Fibroblast of lung (primary cell): ENCODE measurements around the gene PLEKHO2. TPM values are rescaled to one million over a fixed set of nuclear protein-coding genes. Genes with fewer than 3 reads are reported as not detected.

Experiments used
- DNase-seq, 2 donors: peaks; one replicate each; pipeline versions ENCODE4 v3.0.0 to v3.0.0-alpha.2; 2010; ENCODE audit warnings: low read depth in 2 of 2
- H2AFZ ChIP-seq: 2 replicates; pipeline ENCODE4 v1.5.1; 2012; ENCODE audit warnings: low read length, control low read depth, inconsistent platforms
- H3K27ac ChIP-seq: 2 replicates; pipeline ENCODE4 v1.5.1; 2011; ENCODE audit warnings: low read length, control low read depth; ENCODE audit not compliant: insufficient read depth
- H3K27me3 ChIP-seq: 2 replicates; pipeline ENCODE4 v1.5.1; 2011; ENCODE audit warnings: mild to moderate bottlenecking, low read length; ENCODE audit not compliant: control insufficient read depth, insufficient read depth
- H3K36me3 ChIP-seq: 2 replicates; pipeline ENCODE4 v1.5.1; 2011; ENCODE audit warnings: low read length; ENCODE audit not compliant: control insufficient read depth, insufficient read depth
- H3K4me1 ChIP-seq: 2 replicates; pipeline ENCODE4 v1.5.1; 2011; ENCODE audit warnings: low read length; ENCODE audit not compliant: control insufficient read depth, insufficient read depth; ENCODE audit errors: extremely low read depth
- H3K4me2 ChIP-seq: 2 replicates; pipeline ENCODE4 v1.5.1; 2011; ENCODE audit warnings: low read length, control low read depth; ENCODE audit not compliant: insufficient read depth; ENCODE audit errors: extremely low read depth
- H3K4me3 ChIP-seq, 4 experiments: fragments of 200-600 bp in 1 of 4; sonication (generic) in 1 of 4; replicated peaks in 1 of 4; 2 replicates each; pipeline ENCODE4 v1.5.1; 2011 to 2016; ENCODE audit warnings: low read length in 4 of 4, low read depth in 3 of 4, mild to moderate bottlenecking in 3 of 4, control low read depth in 2 of 4, inconsistent platforms in 1 of 4, mixed read lengths in 1 of 4; ENCODE audit not compliant: insufficient read depth in 1 of 4; ENCODE audit errors: control extremely low read depth in 1 of 4
- H3K79me2 ChIP-seq: 2 replicates; pipeline ENCODE4 v1.5.1; 2012; ENCODE audit warnings: mild to moderate bottlenecking, low read length, inconsistent platforms; ENCODE audit not compliant: control insufficient read depth, insufficient read depth
- H3K9ac ChIP-seq: 2 replicates; pipeline ENCODE4 v1.5.1; 2011; ENCODE audit warnings: mild to moderate bottlenecking, low read length, control low read depth; ENCODE audit not compliant: insufficient read depth
- H3K9me3 ChIP-seq: 2 replicates; pipeline ENCODE4 v1.5.1; 2012; ENCODE audit warnings: low read depth, low read length; ENCODE audit not compliant: control insufficient read depth, insufficient read depth
- H4K20me1 ChIP-seq: 2 replicates; pipeline ENCODE4 v1.5.1; 2011; ENCODE audit warnings: low read length; ENCODE audit not compliant: control insufficient read depth, insufficient read depth; ENCODE audit errors: extremely low read depth
- EZH2 ChIP-seq: IDR thresholded peaks from 2 replicates; pipeline ENCODE4 v1.5.1; 2012; ENCODE audit warnings: low read length, control low read depth, mild to moderate bottlenecking; ENCODE audit errors: missing control alignments
- polyA plus RNA-seq, 2 donors: library from polyadenylated mRNA; depleted of rRNA in 1 of 2; stranded (reverse) in 1 of 2; unstranded in 1 of 2; fragments of >200 nt; gene quantifications; 2 replicates each; pipeline ENCODE4 v1.2.1, GENCODE V29; 2011 to 2012; ENCODE audit warnings: missing spikeins in 1 of 2
- total RNA-seq: library from RNA; depleted of rRNA; stranded (reverse); fragments of >200 nt; gene quantifications from 2 replicates; pipeline ENCODE4 v1.2.1, GENCODE V29; 2014
- TF ChIP-seq, protein P1 (sequence below), 2 donors: IDR thresholded peaks in 1 of 2; conservative IDR thresholded peaks in 1 of 2; 1 replicate in 1 of 2; 2 replicates in 1 of 2; pipeline ENCODE4 v1.5.1; 2011 to 2012; ENCODE audit warnings: low read length in 2 of 2, control low read depth in 1 of 2, inconsistent platforms in 1 of 2, low read depth in 1 of 2, mild to moderate bottlenecking in 1 of 2

The PLEKHO2 gene
- total and polyA plus RNA-seq, 2 donors (not counting 1 experiment from before 2014, with no cell fraction given), result 78.6 to 163 TPM

GRCh38 chr15:64854041-64854440, 12.3 kb downstream of the PLEKHO2 start:
- Histone ChIP-seq H3K4me2 (no peak overlapping the region), H2AFZ (no peak overlapping the region), H3K9ac (no peak overlapping the region), H3K9me3 (no peaks in the 10 kb centered on the region), H4K20me1 (no peaks in the 10 kb centered on the region), H3K27me3 (no peaks in the 10 kb centered on the region), H3K27ac (peak overlapping the region; percentile 43), H3K79me2 (peaks cover 59% of the 10 kb centered on the region), H3K4me1 (peaks cover 69% of the 10 kb centered on the region), H3K36me3 (peaks cover 29% of the 10 kb centered on the region), H3K4me3 (no peak overlapping the region)
- peak; percentile 50 to 53 for DNase-seq
- no peak for TF ChIP-seq EZH2
- TF ChIP-seq, protein P1, sequence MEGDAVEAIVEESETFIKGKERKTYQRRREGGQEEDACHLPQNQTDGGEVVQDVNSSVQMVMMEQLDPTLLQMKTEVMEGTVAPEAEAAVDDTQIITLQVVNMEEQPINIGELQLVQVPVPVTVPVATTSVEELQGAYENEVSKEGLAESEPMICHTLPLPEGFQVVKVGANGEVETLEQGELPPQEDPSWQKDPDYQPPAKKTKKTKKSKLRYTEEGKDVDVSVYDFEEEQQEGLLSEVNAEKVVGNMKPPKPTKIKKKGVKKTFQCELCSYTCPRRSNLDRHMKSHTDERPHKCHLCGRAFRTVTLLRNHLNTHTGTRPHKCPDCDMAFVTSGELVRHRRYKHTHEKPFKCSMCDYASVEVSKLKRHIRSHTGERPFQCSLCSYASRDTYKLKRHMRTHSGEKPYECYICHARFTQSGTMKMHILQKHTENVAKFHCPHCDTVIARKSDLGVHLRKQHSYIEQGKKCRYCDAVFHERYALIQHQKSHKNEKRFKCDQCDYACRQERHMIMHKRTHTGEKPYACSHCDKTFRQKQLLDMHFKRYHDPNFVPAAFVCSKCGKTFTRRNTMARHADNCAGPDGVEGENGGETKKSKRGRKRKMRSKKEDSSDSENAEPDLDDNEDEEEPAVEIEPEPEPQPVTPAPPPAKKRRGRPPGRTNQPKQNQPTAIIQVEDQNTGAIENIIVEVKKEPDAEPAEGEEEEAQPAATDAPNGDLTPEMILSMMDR (conservative IDR thresholded peaks at IDR 0.05 in 1 of 2, IDR thresholded peaks at IDR 0.05 in 1 of 2; ENCODE audit: low read depth in 1 of 2, low read length in 2 of 2), result no peak

GRCh38 chr15:64854526-64854925, 12.8 kb downstream of the PLEKHO2 start:
- DNase-seq, result no peak
- Histone ChIP-seq H3K4me3 (no peak overlapping the region), H3K36me3 (peaks cover 33% of the 10 kb centered on the region), H3K27me3 (no peaks in the 10 kb centered on the region), H3K4me2 (no peak overlapping the region), H2AFZ (no peak overlapping the region), H4K20me1 (no peaks in the 10 kb centered on the region), H3K4me1 (peaks cover 73% of the 10 kb centered on the region), H3K79me2 (peaks cover 64% of the 10 kb centered on the region), H3K9me3 (no peaks in the 10 kb centered on the region), H3K27ac (peak overlapping the region; percentile 43), H3K9ac (no peak overlapping the region)
- TF ChIP-seq, protein P1 (conservative IDR thresholded peaks at IDR 0.05 in 1 of 2, IDR thresholded peaks at IDR 0.05 in 1 of 2; ENCODE audit: low read depth in 1 of 2, low read length in 2 of 2), result no peak
- TF ChIP-seq EZH2, result no peak

DNA sequence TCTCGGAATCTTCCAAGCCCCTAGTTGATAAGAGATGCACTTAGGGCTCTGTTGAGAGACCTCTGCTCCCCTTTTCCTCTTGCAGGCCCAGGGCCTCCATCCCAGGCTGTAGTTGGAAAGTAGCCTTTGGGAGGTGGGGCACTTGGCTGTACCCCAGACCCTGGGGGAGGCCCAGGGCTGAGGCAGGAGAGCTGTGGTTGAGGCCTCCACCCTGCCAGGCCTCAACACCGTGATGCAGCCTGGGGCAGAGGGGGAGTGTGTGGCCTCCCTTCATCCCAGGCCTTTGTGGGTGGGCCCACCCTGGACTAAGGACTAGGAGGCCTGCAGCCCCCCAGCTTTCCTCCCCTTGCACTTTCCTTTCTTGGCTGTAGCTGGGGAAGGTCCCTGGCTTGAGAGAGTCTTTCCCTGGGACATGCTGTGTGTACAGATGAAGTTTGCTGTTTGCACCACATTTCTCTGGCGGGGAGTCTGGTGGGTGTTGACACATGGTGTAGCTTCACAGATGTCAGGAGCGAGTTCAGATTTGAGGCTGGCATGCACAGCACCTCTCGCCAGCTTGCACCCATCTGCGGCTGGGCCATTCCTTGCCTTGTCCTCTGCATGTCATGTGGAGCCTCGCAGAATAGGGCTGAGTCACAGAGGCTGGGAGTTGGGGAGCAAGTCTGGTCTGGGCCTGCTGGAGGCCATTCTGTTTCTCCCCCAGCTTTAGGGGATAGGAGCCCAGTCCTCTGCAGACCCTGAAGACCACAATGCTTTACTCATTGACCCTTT, 13.7 kb downstream of the PLEKHO2 start:
- Histone ChIP-seq H3K27me3 (no peaks in the 10 kb centered on the region), H3K79me2 (peaks cover 68% of the 10 kb centered on the region), H3K4me1 (peaks cover 74% of the 10 kb centered on the region), H3K9ac (no peak overlapping the region), H2AFZ (no peak overlapping the region), H3K36me3 (peaks cover 39% of the 10 kb centered on the region), H3K27ac (peak overlapping the region; percentile 67), H4K20me1 (no peaks in the 10 kb centered on the region), H3K4me2 (peak overlapping the region; percentile 45), H3K9me3 (no peaks in the 10 kb centered on the region), H3K4me3 (no peak overlapping the region)
- no peak for TF ChIP-seq EZH2
- TF ChIP-seq, protein P1 (conservative IDR thresholded peaks at IDR 0.05 in 1 of 2, IDR thresholded peaks at IDR 0.05 in 1 of 2; ENCODE audit: low read depth in 1 of 2, low read length in 2 of 2), result no peak
- peak; percentile 33 to 83 for DNase-seq
